Measurements from ENCODE around the gene RACK1. TPM values are rescaled to one million over a fixed set of nuclear protein-coding genes. Genes with fewer than 3 reads are reported as not detected.
A peak's percentile ranks its signal among the peaks of the same experiment; 100 is the strongest.

RACK1 gene
- total and polyA plus RNA-seq, 2 of the 8 experiments (the other 6 are each of a cell fraction or from before 2014, with no cell fraction given): 2,589 to 7,971 TPM

GRCh38 chr5:181221792-181222629 is 21.7 kb downstream of the RACK1 start (continued):
- TF ChIP-seq HDAC6 (IDR thresholded peaks at IDR 0.05; ENCODE audit: low read depth, low read length): no peak
- 0 out of 2 replicates have a peak, but pooled peaks have one; percentile 1 for TF ChIP-seq RXRA (IDR thresholded peaks at IDR 0.05; ENCODE audit: insufficient read depth, low read depth, low read length)
- no peak; the same call in 1 of the 2 replicates for TF ChIP-seq GABPA (IDR thresholded peaks at IDR 0.05; ENCODE audit: borderline replicate concordance, insufficient read depth, low read length)
- peak; percentile 4; the same call in 1 of the 2 replicates for TF ChIP-seq PHF8 (conservative IDR thresholded peaks at IDR 0.05; ENCODE audit: low read depth, low read length)
- no peak for TF ChIP-seq CBX8 (IDR thresholded peaks at IDR 0.05; ENCODE audit: borderline replicate concordance, low read depth, low read length)
- peak; percentile 45; the same call in 1 of the 2 replicates for TF ChIP-seq NRF1 (IDR thresholded peaks at IDR 0.05; ENCODE audit: low read depth, low read length)
- TF ChIP-seq SUZ12 (IDR thresholded peaks at IDR 0.05; ENCODE audit: low read length): no peak
- peak; percentile 87 for TF ChIP-seq TEAD4 (IDR thresholded peaks at IDR 0.05; ENCODE audit: low read depth, low read length)
- TF ChIP-seq CTBP2 (IDR thresholded peaks at IDR 0.05; ENCODE audit: borderline replicate concordance, insufficient read depth, insufficient read length, low read length): no peak
- no peak for TF ChIP-seq SAP30 (IDR thresholded peaks at IDR 0.05; ENCODE audit: insufficient read depth, insufficient replicate concordance, low read length)
- TF ChIP-seq, protein P1, sequence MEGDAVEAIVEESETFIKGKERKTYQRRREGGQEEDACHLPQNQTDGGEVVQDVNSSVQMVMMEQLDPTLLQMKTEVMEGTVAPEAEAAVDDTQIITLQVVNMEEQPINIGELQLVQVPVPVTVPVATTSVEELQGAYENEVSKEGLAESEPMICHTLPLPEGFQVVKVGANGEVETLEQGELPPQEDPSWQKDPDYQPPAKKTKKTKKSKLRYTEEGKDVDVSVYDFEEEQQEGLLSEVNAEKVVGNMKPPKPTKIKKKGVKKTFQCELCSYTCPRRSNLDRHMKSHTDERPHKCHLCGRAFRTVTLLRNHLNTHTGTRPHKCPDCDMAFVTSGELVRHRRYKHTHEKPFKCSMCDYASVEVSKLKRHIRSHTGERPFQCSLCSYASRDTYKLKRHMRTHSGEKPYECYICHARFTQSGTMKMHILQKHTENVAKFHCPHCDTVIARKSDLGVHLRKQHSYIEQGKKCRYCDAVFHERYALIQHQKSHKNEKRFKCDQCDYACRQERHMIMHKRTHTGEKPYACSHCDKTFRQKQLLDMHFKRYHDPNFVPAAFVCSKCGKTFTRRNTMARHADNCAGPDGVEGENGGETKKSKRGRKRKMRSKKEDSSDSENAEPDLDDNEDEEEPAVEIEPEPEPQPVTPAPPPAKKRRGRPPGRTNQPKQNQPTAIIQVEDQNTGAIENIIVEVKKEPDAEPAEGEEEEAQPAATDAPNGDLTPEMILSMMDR (IDR thresholded peaks at IDR 0.05; ENCODE audit: control extremely low read depth in 1 of 3, insufficient read depth in 1 of 3, low read depth in 1 of 3, low read length in 3 of 3): no peak
- no peak for TF ChIP-seq CBX5 (IDR thresholded peaks at IDR 0.05; ENCODE audit: low read depth, low read length)
- no peak for TF ChIP-seq POU5F1 (IDR thresholded peaks at IDR 0.05; ENCODE audit: low read depth, low read length)
- no peak for TF ChIP-seq EP300 (IDR thresholded peaks at IDR 0.05; ENCODE audit: borderline replicate concordance in 1 of 2, low read depth in 2 of 2, low read length in 2 of 2)
- no peak for TF ChIP-seq SP2 (IDR thresholded peaks at IDR 0.05; ENCODE audit: low read length)
- TF ChIP-seq SRF (IDR thresholded peaks at IDR 0.05; ENCODE audit: low read depth, low read length): no peak
- TF ChIP-seq MAFK (IDR thresholded peaks at IDR 0.05; ENCODE audit: low read depth, low read length): peak; percentile 85; the same call in 1 of the 2 replicates
- no peak for TF ChIP-seq NANOG (IDR thresholded peaks at IDR 0.05; ENCODE audit: insufficient read depth, low read depth, low read length, poor library complexity, severe bottlenecking)
- 0 out of 2 replicates have a peak, but pooled peaks have one; percentile 19 for TF ChIP-seq GTF2F1 (IDR thresholded peaks at IDR 0.05; ENCODE audit: borderline replicate concordance, low read depth, low read length)
